Measurements from ENCODE around the gene ZDHHC7. TPM values are rescaled to one million over a fixed set of nuclear protein-coding genes. Genes with fewer than 3 reads are reported as not detected.

ZDHHC7 gene
- total and polyA plus RNA-seq, 2 of the 8 experiments (the other 6 are each of a cell fraction or from before 2014, with no cell fraction given), result 40.5 to 56.3 TPM

DNA sequence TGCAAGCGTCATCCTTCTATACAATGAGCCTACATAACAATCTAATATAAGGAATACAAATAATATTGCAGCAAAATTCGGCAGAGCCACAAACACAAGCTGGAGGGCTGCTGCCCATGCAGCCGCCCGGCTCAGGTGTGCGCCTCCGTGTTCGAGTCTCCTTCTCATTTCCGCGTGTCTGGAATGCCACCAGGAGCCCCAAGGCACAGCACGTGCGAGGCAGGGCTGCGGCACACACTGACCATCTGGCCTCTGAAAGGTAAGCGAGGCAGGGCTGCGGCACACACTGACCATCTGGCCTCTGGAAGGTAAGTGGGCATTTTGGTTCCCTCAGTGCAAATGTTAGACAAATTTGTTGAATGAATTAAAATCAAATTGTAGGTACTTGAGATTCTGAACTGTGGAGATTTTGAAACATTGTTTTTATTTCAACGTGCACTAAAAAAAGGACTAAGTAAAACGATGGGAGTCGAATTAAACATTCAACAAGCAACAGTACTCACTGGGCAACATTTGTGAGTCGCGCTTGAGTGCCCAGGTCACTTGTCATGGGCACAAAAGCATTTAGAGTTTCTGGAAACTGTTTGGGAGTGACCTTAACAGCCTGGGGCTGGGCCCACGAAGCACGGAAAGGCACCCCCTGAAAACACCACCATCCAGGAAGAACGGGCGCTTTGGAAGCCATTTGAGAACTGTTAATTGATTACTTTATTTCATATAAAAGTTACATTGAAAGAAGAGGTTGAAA, 37.4 kb downstream of the ZDHHC7 start:
- no peak overlapping the region for H3K18ac ChIP-seq (ENCODE audit: extremely low read depth, low read length)
- no peak overlapping the region for H3K4me2 ChIP-seq (ENCODE audit: insufficient read depth in 1 of 2, low read depth in 2 of 2, low read length in 2 of 2)
- H3K36me3 ChIP-seq (ENCODE audit: control insufficient read depth in 2 of 4, insufficient read depth in 4 of 4, low read length in 3 of 4), result peaks cover 0 to 30% (median 16%) of the 10 kb centered on the region in 4 experiments; a peak in 6 of 8 replicates
- no peak overlapping the region for H2AFZ ChIP-seq (ENCODE audit: low read length)
- no peak overlapping the region for H2BK12ac ChIP-seq (ENCODE audit: low read depth, low read length)
- FAIRE-seq (no peak), DNase-seq (ENCODE audit: low read depth in 1 of 2, low spot score in 2 of 2) (no peak)
- no peak overlapping the region for H2AK5ac ChIP-seq (ENCODE audit: low read depth, low read length)
- H3K79me1 ChIP-seq (ENCODE audit: low read depth, low read length), result no peaks in the 10 kb centered on the region
- no peak overlapping the region for H3K9ac ChIP-seq (replicated peaks in 1 of 4; ENCODE audit: extremely low read depth in 1 of 4, low read depth in 3 of 4, low read length in 3 of 4)
- no peak overlapping the region for H3K4ac ChIP-seq (replicated peaks; ENCODE audit: insufficient read length, low read depth, low read length)
- H4K91ac ChIP-seq (replicated peaks; ENCODE audit: insufficient read length, low read length), result no peak overlapping the region
- CTCF ChIA-PET (ENCODE audit: partially characterized antibody), result interaction anchor here (1.2 to 14.4 kb wide), 9 partner anchors 11 to 227 kb away, joined by 3 to 170 read pairs (median 7); no protein-coding TSS in a partner anchor
- no peak overlapping the region for H3K27ac ChIP-seq (ENCODE audit: low read depth, low read length)
- no peaks in the 10 kb centered on the region for H4K20me1 ChIP-seq (replicated peaks in 1 of 2; ENCODE audit: control insufficient read depth in 1 of 2, insufficient read depth in 2 of 2, low read length in 2 of 2)
- no peak overlapping the region for H2BK5ac ChIP-seq (ENCODE audit: low read depth, low read length)
- no peak overlapping the region for H4K8ac ChIP-seq (ENCODE audit: extremely low read depth, insufficient read depth, low read length)
- H3K23ac ChIP-seq (ENCODE audit: insufficient read length), result no peak overlapping the region
- H3K79me2 ChIP-seq (ENCODE audit: control insufficient read depth in 1 of 2, insufficient read depth in 2 of 2, low read length in 2 of 2), result no peaks in the 10 kb centered on the region
- TF ChIP-seq EZH2 (IDR thresholded peaks at IDR 0.05; ENCODE audit: low read depth, low read length, severe bottlenecking) (no peak), JUN (IDR thresholded peaks at IDR 0.05; ENCODE audit: low read depth, low read length) (no peak), SIX5 (IDR thresholded peaks at IDR 0.05; ENCODE audit: low read depth, low read length) (no peak), CREB1 (IDR thresholded peaks at IDR 0.05) (no peak), TAF1 (IDR thresholded peaks at IDR 0.05; ENCODE audit: low read depth, low read length) (no peak), NRF1 (IDR thresholded peaks at IDR 0.05; ENCODE audit: low read depth, low read length) (no peak), TCF12 (IDR thresholded peaks at IDR 0.05; ENCODE audit: low read depth, low read length) (no peak), RFX5 (IDR thresholded peaks at IDR 0.05; ENCODE audit: borderline replicate concordance, low read depth, low read length) (no peak)
- H2BK120ac ChIP-seq (replicated peaks; ENCODE audit: low read depth, low read length), result no peak overlapping the region
- H3K27me3 ChIP-seq (replicated peaks in 1 of 4; ENCODE audit: control insufficient read depth in 3 of 4, extremely low read depth in 1 of 4, insufficient read depth in 3 of 4, low read length in 3 of 4), result no peaks in the 10 kb centered on the region
- no peak overlapping the region for H3K14ac ChIP-seq (ENCODE audit: insufficient read length)
- H4K5ac ChIP-seq (ENCODE audit: insufficient read length, low read depth, low read length), result no peak overlapping the region
- 92% methylated on average over 23 of the region's 23 CpGs; no CpG with 5 or more reads in 1 of the 2 experiments for WGBS, 2 experiments (ENCODE audit: extremely low coverage in 1 of 2, insufficient coverage in 1 of 2, insufficient read length in 1 of 2, insufficient replicate concordance in 2 of 2, low coverage in 1 of 2, low lambda C conversion rate in 2 of 2, missing lambda C conversion rate in 1 of 2)
- no peaks in the 10 kb centered on the region for H3K4me1 ChIP-seq (replicated peaks in 1 of 4; ENCODE audit: control insufficient read depth in 3 of 4, insufficient read depth in 4 of 4, low read length in 3 of 4)
- no peak overlapping the region for H2BK15ac ChIP-seq (ENCODE audit: low read length)
- no peak overlapping the region for H2BK20ac ChIP-seq (ENCODE audit: low read length)
- no peak overlapping the region for H3K4me3 ChIP-seq (ENCODE audit: extremely low read depth in 1 of 4, insufficient read depth in 2 of 4, low read depth in 3 of 4, low read length in 4 of 4)
- H3K23me2 ChIP-seq (ENCODE audit: low read depth, low read length), result no peaks in the 10 kb centered on the region
- H3K56ac ChIP-seq (replicated peaks; ENCODE audit: insufficient read length, low read depth, low read length), result no peak overlapping the region
- POLR2A ChIA-PET (ENCODE audit: partially characterized antibody), result interaction anchor here (0.9 kb wide), 1 partner anchor 11 kb away, joined by 3 read pairs; no protein-coding TSS in a partner anchor
- H3K9me3 ChIP-seq (ENCODE audit: insufficient read depth in 2 of 2, low read depth in 1 of 2, low read length in 1 of 2), result no peaks in the 10 kb centered on the region

Data from H1 (cell line).